Muscle of leg (tissue), 11 donors: ENCODE data around the gene SMCO4. TPM values are rescaled to one million over a fixed set of nuclear protein-coding genes. Genes with fewer than 3 reads are reported as not detected.
A peak's percentile ranks its signal among the peaks of the same experiment; 100 is the strongest.

ENCODE experiments used
- DNase-seq: peaks from one replicate; pipeline ENCODE4 v3.0.0; 2013
- H3K27ac ChIP-seq: one replicate; pipeline ENCODE4 v1.5.1; 2013; ENCODE audit warnings: mild to moderate bottlenecking, low read length, control low read depth
- H3K27me3 ChIP-seq: one replicate; pipeline ENCODE4 v1.6.1; 2013; ENCODE audit warnings: low read length; ENCODE audit not compliant: control insufficient read depth, insufficient read depth
- H3K36me3 ChIP-seq: one replicate; pipeline ENCODE4 v1.6.1; 2013; ENCODE audit warnings: low read length; ENCODE audit not compliant: control insufficient read depth, insufficient read depth
- H3K4me1 ChIP-seq: one replicate; pipeline ENCODE4 v1.6.1; 2013; ENCODE audit warnings: low read length; ENCODE audit not compliant: control insufficient read depth, insufficient read depth
- H3K4me3 ChIP-seq: one replicate; pipeline ENCODE4 v1.5.1; 2013; ENCODE audit warnings: low read length, control low read depth
- H3K9me3 ChIP-seq: replicated peaks from 2 replicates; pipeline ENCODE4 v1.6.1; 2013; ENCODE audit warnings: low read depth, low read length; ENCODE audit not compliant: control insufficient read depth
- WGBS: methylation state at CpG from one replicate; pipeline ENCODE4 v1.1.5; 2013; ENCODE audit warnings: missing lambda C conversion rate; ENCODE audit not compliant: insufficient coverage; 5-methylcytosine and 5-hydroxymethylcytosine counted together
- polyA plus RNA-seq, 8 donors: library from polyadenylated mRNA; unstranded; fragments of 120-200 nt; gene quantifications; one replicate each; pipeline versions ENCODE4 v1.2.1 to v1.2.3, GENCODE V29; 2013; ENCODE audit warnings: inconsistent platforms in 1 of 8, low replicate concordance in 1 of 8; ENCODE audit not compliant: insufficient read length in 8 of 8, insufficient read depth in 1 of 8
- total RNA-seq: library from RNA; stranded (reverse); fragments of 120-200 nt; gene quantifications from one replicate; pipeline ENCODE4 v1.2.4, GENCODE V29; 2013

Gene SMCO4
- total and polyA plus RNA-seq, 9 donors = 6.5 to 15.6 (median 12.9) TPM

GRCh38 chr11:93563857-93564256 is 20.7 kb upstream of the SMCO4 start:
- Histone ChIP-seq H3K9me3 (no peaks in the 10 kb centered on the region), H3K27me3 (peaks cover 2% of the 10 kb centered on the region), H3K27ac (no peak overlapping the region), H3K36me3 (no peaks in the 10 kb centered on the region), H3K4me1 (peaks cover 4% of the 10 kb centered on the region), H3K4me3 (no peak overlapping the region)
- DNase-seq = no peak

DNA sequence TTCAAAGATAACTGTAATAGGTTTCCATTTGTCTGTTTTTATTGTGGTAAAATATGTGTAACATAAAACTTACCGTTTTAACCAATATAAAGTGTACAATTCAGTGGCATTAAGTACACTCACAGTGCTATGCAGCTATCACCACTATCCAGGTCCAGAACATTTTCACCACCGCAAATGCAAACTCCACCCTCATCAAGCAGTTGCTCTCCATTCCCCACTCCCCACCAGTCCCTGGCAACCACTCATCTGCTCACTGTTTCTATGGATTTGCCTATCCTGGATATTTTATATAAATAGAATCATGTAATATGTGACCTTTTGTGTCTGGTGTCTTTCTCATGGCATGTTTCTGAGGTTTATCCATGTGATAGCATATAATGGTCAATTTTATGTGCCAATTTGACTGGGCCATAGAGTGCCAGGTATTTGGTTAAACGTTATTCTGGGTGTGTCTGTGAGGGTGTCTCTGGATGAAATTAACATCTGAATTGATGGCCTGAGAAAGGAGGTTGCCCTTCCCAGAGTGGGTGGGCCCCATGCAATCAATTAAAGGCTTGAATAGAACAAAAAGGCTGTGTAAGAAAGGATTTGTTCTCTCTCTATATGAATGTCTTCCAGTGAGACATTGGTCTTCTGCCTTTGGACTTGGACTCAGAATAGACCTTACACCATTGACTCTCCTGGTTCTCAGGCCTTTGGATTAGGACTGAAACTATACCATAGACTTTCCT is 17.2 kb upstream of the SMCO4 start:
- Histone ChIP-seq H3K27ac (no peak overlapping the region), H3K9me3 (no peaks in the 10 kb centered on the region), H3K4me3 (no peak overlapping the region), H3K4me1 (no peaks in the 10 kb centered on the region), H3K36me3 (no peaks in the 10 kb centered on the region), H3K27me3 (no peaks in the 10 kb centered on the region)
- DNase-seq = no peak
- 29% methylated on average over 1 of the region's 3 CpGs for WGBS

DNA sequence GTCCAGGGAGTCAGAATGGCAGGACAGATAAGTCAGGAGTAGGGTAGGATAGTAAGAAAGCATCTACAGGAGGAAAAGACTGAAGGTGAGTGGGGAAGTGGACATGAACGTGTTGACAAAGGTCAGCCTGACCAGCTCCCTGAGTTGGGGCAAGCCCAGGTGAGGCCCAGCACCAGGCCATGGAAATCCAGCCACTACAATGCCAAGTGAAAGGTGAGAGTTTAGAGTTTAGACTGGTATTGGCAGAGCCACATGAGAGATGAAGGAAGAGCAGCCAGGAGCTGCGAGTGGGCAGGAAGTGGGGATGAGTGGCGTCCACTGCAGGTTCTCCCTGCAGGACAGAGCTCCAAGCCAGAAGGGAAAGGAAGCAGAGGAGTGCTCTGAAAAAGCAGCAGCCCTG is 16.5 kb upstream of the SMCO4 start:
- Histone ChIP-seq H3K27me3 (no peaks in the 10 kb centered on the region), H3K4me1 (no peaks in the 10 kb centered on the region), H3K27ac (no peak overlapping the region), H3K4me3 (no peak overlapping the region), H3K9me3 (no peaks in the 10 kb centered on the region), H3K36me3 (no peaks in the 10 kb centered on the region)
- 18% methylated on average over 3 of the region's 3 CpGs for WGBS
- no peak for DNase-seq

GRCh38 chr11:93552874-93553273 is 9.7 kb upstream of the SMCO4 start:
- Histone ChIP-seq H3K9me3 (no peaks in the 10 kb centered on the region), H3K36me3 (no peaks in the 10 kb centered on the region), H3K4me1 (no peaks in the 10 kb centered on the region), H3K4me3 (no peak overlapping the region), H3K27ac (no peak overlapping the region), H3K27me3 (no peaks in the 10 kb centered on the region)
- no peak for DNase-seq
- no CpG with 5 or more reads among the region's 1 CpG for WGBS

DNA sequence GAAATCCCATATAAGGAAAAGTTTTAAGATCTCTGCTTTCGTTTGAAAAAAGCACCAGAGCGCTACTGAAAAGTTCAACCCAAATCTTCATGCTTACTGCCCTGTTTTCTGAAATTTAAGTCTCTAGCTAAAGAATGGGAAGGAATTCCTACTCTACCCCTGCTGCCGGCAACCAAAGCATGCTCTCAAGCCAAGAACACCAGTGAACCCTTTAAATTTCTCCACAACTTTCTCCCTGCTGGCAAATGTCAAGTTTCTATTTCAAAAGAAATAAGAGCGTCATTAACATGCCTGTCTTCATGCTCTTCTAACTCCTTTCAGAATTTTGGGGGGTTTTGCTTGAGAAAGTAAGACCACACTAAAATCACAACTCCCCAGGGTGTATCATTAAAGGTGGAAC is 6.8 kb upstream of the SMCO4 start:
- no peak for DNase-seq
- no peak overlapping the region for H3K27ac ChIP-seq
- no peak overlapping the region for H3K4me3 ChIP-seq
- H3K9me3 ChIP-seq = no peaks in the 10 kb centered on the region
- WGBS = 20% methylated on average over 1 of the region's 4 CpGs
- peaks cover 3% of the 10 kb centered on the region for H3K27me3 ChIP-seq
- no peaks in the 10 kb centered on the region for H3K36me3 ChIP-seq
- no peaks in the 10 kb centered on the region for H3K4me1 ChIP-seq

GRCh38 chr11:93548679-93549319 is 5.6 kb upstream of the SMCO4 start:
- no peak overlapping the region for H3K27ac ChIP-seq
- no peaks in the 10 kb centered on the region for H3K36me3 ChIP-seq
- H3K27me3 ChIP-seq = peaks cover 3% of the 10 kb centered on the region
- H3K4me1 ChIP-seq = peaks cover 2% of the 10 kb centered on the region
- H3K4me3 ChIP-seq = no peak overlapping the region
- WGBS = no CpG with 5 or more reads among the region's 6 CpGs
- no peaks in the 10 kb centered on the region for H3K9me3 ChIP-seq
- no peak for DNase-seq

GRCh38 chr11:93547773-93548172 is 4.6 kb upstream of the SMCO4 start:
- 20% methylated on average over 1 of the region's 2 CpGs for WGBS
- no peak for DNase-seq
- H3K27ac ChIP-seq = no peak overlapping the region

GRCh38 chr11:93547028-93547427 is 3.8 kb upstream of the SMCO4 start:
- H3K4me1 ChIP-seq = peaks cover 10% of the 10 kb centered on the region
- no peak for DNase-seq
- peaks cover 3% of the 10 kb centered on the region for H3K27me3 ChIP-seq
- H3K4me3 ChIP-seq = no peak overlapping the region
- H3K9me3 ChIP-seq = no peaks in the 10 kb centered on the region
- H3K27ac ChIP-seq = no peak overlapping the region
- WGBS = 50% methylated on average over 1 of the region's 2 CpGs
- H3K36me3 ChIP-seq = no peaks in the 10 kb centered on the region

More at GRCh38 chr11:93547773-93548172, 4.6 kb upstream of the SMCO4 start:
- peaks cover 3% of the 10 kb centered on the region for H3K27me3 ChIP-seq
- H3K4me1 ChIP-seq = peaks cover 7% of the 10 kb centered on the region
- no peaks in the 10 kb centered on the region for H3K9me3 ChIP-seq
- no peak overlapping the region for H3K4me3 ChIP-seq
- H3K36me3 ChIP-seq = no peaks in the 10 kb centered on the region

DNA sequence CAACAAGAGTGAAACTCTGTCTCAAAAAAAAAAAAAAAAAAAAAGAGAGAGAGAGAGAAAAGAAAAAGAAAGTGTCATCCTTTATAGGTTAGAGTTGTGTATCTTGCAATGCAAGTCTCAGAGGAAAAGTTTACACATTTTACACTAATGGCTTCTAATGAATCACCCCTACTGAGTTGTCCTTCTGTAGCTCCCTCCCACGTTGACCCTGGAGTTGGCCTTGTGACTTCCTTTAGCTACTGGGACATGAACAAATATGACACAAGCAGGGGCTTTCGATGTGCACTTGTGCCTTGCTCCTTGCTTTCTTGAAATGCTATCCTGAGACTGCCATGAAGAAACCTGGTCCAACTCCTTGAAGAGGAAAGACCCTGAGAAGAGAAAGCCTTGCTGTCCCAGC is 2.4 kb upstream of the SMCO4 start:
- Histone ChIP-seq H3K27ac (no peak overlapping the region), H3K4me3 (no peak overlapping the region), H3K27me3 (peaks cover 3% of the 10 kb centered on the region), H3K4me1 (peaks cover 10% of the 10 kb centered on the region), H3K9me3 (no peaks in the 10 kb centered on the region), H3K36me3 (no peaks in the 10 kb centered on the region)
- DNase-seq = no peak
- WGBS = 77% methylated on average over 2 of the region's 2 CpGs

DNA sequence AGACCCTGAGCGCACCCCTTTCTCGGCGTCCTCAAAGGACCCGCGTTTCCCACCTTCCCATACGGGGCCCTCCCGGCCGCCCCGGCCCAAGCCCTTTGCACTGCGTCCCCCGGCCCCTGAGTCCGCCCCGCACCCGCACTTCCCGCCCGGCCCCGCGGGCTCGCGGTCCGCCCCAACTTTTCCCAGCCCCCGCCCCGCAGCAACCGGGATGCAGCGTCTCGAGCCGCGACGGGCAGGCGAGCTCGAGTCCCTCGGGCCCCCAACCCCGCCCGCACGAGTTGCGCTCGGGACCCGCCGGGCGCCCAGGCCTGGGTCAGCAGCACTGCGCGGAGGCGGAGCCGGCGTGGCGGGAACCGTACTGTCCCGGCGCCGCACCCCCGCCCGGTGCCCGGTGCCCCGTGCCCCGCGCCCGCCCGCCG is 371 bp downstream of the SMCO4 start:
- peaks cover 12% of the 10 kb centered on the region for H3K4me1 ChIP-seq
- H3K36me3 ChIP-seq = no peaks in the 10 kb centered on the region
- H3K9me3 ChIP-seq = no peaks in the 10 kb centered on the region
- under 1% methylated on average over 57 of the region's 59 CpGs for WGBS
- peak overlapping the region; percentile 51 for H3K27ac ChIP-seq
- H3K27me3 ChIP-seq = peaks cover 3% of the 10 kb centered on the region
- peak overlapping the region; percentile 67 for H3K4me3 ChIP-seq
- peak; percentile 47 for DNase-seq
